WTC11 (cell line): ENCODE results near the gene BET1L.

ENCODE experiments used
- CREM ChIP-seq: sonication (generic); formaldehyde crosslinking; IDR thresholded peaks from 2 replicates; pipeline ENCODE4 v1.8.1; 2022; ENCODE audit warnings: mild to moderate bottlenecking, missing genetic modification reagents, moderate library complexity
- FOXK1 ChIP-seq: sonication (generic); formaldehyde crosslinking; IDR thresholded peaks from 2 replicates; pipeline ENCODE4 v1.8.0; 2022; ENCODE audit warnings: mild to moderate bottlenecking, moderate library complexity, missing genetic modification reagents
- SP1 ChIP-seq: sonication (generic); formaldehyde crosslinking; conservative IDR thresholded peaks from 2 replicates; pipeline ENCODE4 v1.8.1; 2022; ENCODE audit warnings: missing genetic modification reagents
- USF2 ChIP-seq: sonication (generic); formaldehyde crosslinking; IDR thresholded peaks from 2 replicates; pipeline ENCODE4 v1.8.1; 2023; ENCODE audit warnings: mild to moderate bottlenecking, missing genetic modification reagents, moderate library complexity
- ZNF317 ChIP-seq: sonication (generic); formaldehyde crosslinking; IDR thresholded peaks from 2 replicates; pipeline ENCODE4 v1.8.1; 2023; ENCODE audit warnings: low read depth, mild to moderate bottlenecking, moderate library complexity, missing genetic modification reagents, borderline replicate concordance
- ZNF532 ChIP-seq: fragments of 250-450 bp; sonication (Bioruptor Pico); IDR thresholded peaks from 2 replicates; pipeline ENCODE4 v1.9.0; 2021; ENCODE audit warnings: mild to moderate bottlenecking, borderline replicate concordance
- TF ChIP-seq, protein P1 (sequence below): fragments of 200-600 bp; IDR thresholded peaks from 2 replicates; pipeline ENCODE4 v1.8.0; 2022; ENCODE audit warnings: antibody characterized with exemption
- TF ChIP-seq, protein P2 (sequence below): sonication (generic); formaldehyde crosslinking; IDR thresholded peaks from 2 replicates; pipeline ENCODE4 v1.8.1; 2023; ENCODE audit warnings: mild to moderate bottlenecking, missing genetic modification reagents, moderate library complexity

DNA sequence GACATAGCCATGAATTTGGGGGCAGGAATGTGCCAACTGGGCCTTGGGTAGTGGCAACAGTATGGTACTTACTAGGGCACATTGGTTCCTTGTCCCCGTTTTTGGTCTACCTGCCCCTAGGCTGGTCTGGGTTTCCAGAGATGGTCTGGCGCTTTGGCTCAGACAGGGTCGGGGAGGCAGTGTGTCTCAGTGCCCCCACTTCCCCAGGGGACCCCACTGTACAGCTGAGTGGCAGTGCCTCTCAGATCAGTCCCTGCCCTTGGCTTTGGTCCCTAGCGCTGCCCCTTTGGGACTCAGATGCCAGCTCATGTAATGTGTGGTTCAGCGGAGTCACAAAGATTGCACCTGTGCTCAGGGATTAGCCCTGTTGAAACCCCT is 3.6 kb upstream of the BET1L start:
- TF ChIP-seq CREM (CRISPR knock-in tag) (no peak), SP1 (CRISPR knock-in tag) (no peak), ZNF317 (no peak), ZNF532 (CRISPR knock-in tag) (no peak), FOXK1 (CRISPR knock-in tag) (no peak), USF2 (no peak)
- TF ChIP-seq, protein P1, sequence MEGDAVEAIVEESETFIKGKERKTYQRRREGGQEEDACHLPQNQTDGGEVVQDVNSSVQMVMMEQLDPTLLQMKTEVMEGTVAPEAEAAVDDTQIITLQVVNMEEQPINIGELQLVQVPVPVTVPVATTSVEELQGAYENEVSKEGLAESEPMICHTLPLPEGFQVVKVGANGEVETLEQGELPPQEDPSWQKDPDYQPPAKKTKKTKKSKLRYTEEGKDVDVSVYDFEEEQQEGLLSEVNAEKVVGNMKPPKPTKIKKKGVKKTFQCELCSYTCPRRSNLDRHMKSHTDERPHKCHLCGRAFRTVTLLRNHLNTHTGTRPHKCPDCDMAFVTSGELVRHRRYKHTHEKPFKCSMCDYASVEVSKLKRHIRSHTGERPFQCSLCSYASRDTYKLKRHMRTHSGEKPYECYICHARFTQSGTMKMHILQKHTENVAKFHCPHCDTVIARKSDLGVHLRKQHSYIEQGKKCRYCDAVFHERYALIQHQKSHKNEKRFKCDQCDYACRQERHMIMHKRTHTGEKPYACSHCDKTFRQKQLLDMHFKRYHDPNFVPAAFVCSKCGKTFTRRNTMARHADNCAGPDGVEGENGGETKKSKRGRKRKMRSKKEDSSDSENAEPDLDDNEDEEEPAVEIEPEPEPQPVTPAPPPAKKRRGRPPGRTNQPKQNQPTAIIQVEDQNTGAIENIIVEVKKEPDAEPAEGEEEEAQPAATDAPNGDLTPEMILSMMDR = no peak
- TF ChIP-seq, protein P2, sequence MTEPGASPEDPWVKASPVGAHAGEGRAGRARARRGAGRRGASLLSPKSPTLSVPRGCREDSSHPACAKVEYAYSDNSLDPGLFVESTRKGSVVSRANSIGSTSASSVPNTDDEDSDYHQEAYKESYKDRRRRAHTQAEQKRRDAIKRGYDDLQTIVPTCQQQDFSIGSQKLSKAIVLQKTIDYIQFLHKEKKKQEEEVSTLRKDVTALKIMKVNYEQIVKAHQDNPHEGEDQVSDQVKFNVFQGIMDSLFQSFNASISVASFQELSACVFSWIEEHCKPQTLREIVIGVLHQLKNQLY (CRISPR knock-in tag) = no peak
